Spinal cord (tissue), 10 donors: ENCODE measurements around the gene TNPO2. TPM values are rescaled to one million over a fixed set of nuclear protein-coding genes. Genes with fewer than 3 reads are reported as not detected.
"Not testable (repeated sequence)": the region's sequence is repeated elsewhere in the genome, so short reads cannot be mapped to it uniquely, and the experiment has no call there.

Experiments
- DNase-seq, 6 donors: peaks; one replicate each; pipeline versions ENCODE4 v3.0.0 to v3.0.0-alpha.2; 2013 to 2015; ENCODE audit warnings: low spot score in 6 of 6, low read depth in 4 of 6
- H3K27ac ChIP-seq: one replicate; pipeline ENCODE4 v1.5.1; 2013; ENCODE audit warnings: low read depth, low read length, control low read depth
- H3K27me3 ChIP-seq: one replicate; pipeline ENCODE4 v1.6.1; 2013; ENCODE audit warnings: low read length; ENCODE audit not compliant: control insufficient read depth, insufficient read depth
- H3K36me3 ChIP-seq: one replicate; pipeline ENCODE4 v1.6.1; 2013; ENCODE audit warnings: low read length; ENCODE audit not compliant: control insufficient read depth, insufficient read depth
- H3K4me1 ChIP-seq: one replicate; pipeline ENCODE4 v1.6.1; 2013; ENCODE audit warnings: low read length; ENCODE audit not compliant: control insufficient read depth, insufficient read depth
- H3K4me3 ChIP-seq: one replicate; pipeline ENCODE4 v1.5.1; 2013; ENCODE audit warnings: low read depth, low read length, control low read depth
- H3K9me3 ChIP-seq: one replicate; pipeline ENCODE4 v1.6.1; 2013; ENCODE audit warnings: low read length; ENCODE audit not compliant: control insufficient read depth, insufficient read depth
- WGBS: methylation state at CpG from one replicate; pipeline ENCODE4 v1.1.5; 2013; ENCODE audit warnings: missing lambda C conversion rate; ENCODE audit not compliant: insufficient coverage; 5-methylcytosine and 5-hydroxymethylcytosine counted together
- polyA plus RNA-seq, 2 donors: library from polyadenylated mRNA; unstranded; fragments of 120-200 nt; gene quantifications; one replicate each; pipeline ENCODE4 v1.2.1, GENCODE V29; 2013; ENCODE audit not compliant: insufficient read length in 2 of 2
- total RNA-seq, 2 donors: library from RNA; depleted of rRNA in 1 of 2; stranded (reverse); fragments of 120-200 nt in 1 of 2; fragments of >200 nt in 1 of 2; gene quantifications; one replicate each; pipeline versions ENCODE4 v1.2.3 to v1.2.4, GENCODE V29; 2013 to 2014
- donor health status: healthy.

Gene TNPO2
- total and polyA plus RNA-seq, 4 donors: 40.9 to 155 (median 106) TPM

DNA sequence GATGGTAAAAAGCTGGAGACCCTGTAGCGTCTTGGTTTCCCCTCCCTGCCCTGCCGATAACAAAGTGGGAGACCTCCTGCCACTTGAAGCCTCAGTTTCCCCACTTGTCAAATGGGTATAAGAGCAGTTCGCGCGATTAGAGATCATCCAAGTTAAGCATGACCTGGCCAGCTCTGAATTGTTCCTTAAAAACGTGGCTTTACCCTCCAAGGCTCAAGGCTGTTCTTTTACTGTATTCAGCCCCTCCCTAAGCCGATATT lies 421 bp downstream of the TNPO2 start:
- Histone ChIP-seq H3K36me3 (peaks cover 26% of the 10 kb centered on the region), H3K27me3 (no peaks in the 10 kb centered on the region), H3K4me3 (peak overlapping the region; percentile 75), H3K27ac (peak overlapping the region; percentile 94), H3K4me1 (peaks cover 41% of the 10 kb centered on the region), H3K9me3 (no peaks in the 10 kb centered on the region)
- 0% methylated on average over 5 of the region's 7 CpGs for WGBS
- DNase-seq: peak in 2 of 6 donors; percentile 2 to 18

DNA sequence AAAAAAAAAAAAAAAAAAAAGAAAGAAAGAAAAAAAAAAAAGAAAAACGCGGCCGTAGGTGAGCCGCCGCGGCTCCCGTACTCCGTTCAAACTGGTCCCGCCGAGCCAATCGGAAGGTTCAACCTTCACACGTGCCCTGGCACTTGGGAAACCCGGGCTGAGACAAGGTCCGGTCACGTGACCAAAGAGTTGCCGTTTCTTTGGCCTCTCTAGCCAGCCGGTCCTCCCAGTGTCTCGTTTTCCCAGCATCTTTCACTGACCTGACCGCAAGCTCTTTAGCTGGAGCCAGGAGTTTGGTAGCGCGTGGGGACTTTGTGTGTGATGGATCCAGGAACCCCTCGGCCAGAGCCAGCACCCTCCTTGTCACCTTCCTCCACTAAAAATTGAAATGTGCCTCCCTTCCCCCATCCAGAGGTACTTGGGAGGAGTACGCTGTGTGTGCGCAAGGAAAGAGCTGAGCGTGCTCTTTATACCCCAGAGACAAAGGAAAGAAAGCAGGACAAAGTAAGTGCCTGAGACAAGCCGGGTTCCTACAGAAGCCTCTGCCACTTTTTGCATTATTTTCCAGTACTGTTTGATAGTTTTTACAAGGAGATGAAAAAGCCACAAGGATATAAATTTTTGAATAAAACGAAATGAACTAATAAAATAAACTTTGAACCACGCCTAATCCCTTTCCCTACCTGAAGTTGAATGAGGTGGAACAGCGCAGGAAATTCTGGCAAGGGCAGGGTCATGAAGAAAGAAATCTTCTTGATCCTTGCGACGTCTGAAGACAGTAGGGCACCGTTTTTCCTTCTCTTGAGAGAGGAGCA lies 959 bp downstream of the TNPO2 start:
- H3K36me3 ChIP-seq: peaks cover 26% of the 10 kb centered on the region
- peak; percentile 97 to 100 (median 99) for DNase-seq
- peaks cover 41% of the 10 kb centered on the region for H3K4me1 ChIP-seq
- peak overlapping the region; percentile 94 for H3K27ac ChIP-seq
- peak overlapping the region; percentile 75 for H3K4me3 ChIP-seq
- WGBS: 0% methylated on average over 22 of the region's 32 CpGs
- no peaks in the 10 kb centered on the region for H3K9me3 ChIP-seq
- no peaks in the 10 kb centered on the region for H3K27me3 ChIP-seq

DNA sequence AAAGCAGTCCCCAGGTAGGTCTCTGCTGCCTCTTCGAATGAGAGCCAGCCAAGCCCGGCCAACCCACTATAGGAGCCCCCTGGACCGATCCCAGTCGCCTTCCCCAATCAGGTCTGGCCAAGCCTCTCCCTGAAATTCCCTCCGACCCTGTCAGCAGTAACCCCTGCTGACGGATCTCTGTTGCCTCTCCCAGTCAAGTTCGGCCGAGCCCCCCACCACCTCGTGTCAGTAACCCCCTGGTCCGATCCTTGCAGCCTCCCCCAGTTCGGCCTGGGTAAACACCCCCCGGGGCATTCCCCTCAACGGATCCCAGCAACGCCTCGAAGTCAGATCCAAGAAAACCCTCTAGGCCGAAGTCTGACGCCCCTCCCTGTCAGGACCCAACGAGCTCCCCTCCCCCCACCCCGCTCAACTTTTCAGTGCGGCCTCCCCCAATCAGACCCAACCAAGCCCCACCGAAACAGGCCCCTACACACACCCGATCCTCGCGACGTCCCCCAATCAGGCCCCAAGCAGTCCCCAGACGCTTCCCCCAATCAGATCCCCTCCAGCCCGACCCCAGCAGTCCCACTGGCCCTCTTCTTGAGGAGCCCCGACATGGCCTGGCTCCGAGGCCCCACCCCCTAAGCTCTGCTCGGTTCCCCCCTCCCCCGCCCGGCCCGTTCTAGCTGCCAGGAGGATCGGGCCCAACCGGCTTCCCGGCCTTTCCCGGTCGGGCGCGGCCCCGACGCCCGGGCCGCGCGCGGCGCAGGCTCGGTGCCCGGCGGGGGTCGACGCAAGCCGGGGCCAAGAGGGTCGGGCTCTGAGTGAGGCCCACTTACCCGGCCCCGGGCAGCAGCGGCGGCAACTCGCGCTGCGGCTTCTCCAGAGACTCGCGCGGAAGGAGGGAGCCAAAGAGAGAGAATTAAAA lies 1.8 kb downstream of the TNPO2 start:
- under 1% methylated on average over 56 of the region's 65 CpGs for WGBS
- no peaks in the 10 kb centered on the region for H3K9me3 ChIP-seq
- no peaks in the 10 kb centered on the region for H3K27me3 ChIP-seq
- H3K4me1 ChIP-seq: peaks cover 41% of the 10 kb centered on the region
- peaks cover 31% of the 10 kb centered on the region for H3K36me3 ChIP-seq
- DNase-seq: peak in 2 of 6 donors; percentile 23 to 54
- H3K27ac ChIP-seq: peak overlapping the region; percentile 94
- peak overlapping the region; percentile 75 for H3K4me3 ChIP-seq

DNA sequence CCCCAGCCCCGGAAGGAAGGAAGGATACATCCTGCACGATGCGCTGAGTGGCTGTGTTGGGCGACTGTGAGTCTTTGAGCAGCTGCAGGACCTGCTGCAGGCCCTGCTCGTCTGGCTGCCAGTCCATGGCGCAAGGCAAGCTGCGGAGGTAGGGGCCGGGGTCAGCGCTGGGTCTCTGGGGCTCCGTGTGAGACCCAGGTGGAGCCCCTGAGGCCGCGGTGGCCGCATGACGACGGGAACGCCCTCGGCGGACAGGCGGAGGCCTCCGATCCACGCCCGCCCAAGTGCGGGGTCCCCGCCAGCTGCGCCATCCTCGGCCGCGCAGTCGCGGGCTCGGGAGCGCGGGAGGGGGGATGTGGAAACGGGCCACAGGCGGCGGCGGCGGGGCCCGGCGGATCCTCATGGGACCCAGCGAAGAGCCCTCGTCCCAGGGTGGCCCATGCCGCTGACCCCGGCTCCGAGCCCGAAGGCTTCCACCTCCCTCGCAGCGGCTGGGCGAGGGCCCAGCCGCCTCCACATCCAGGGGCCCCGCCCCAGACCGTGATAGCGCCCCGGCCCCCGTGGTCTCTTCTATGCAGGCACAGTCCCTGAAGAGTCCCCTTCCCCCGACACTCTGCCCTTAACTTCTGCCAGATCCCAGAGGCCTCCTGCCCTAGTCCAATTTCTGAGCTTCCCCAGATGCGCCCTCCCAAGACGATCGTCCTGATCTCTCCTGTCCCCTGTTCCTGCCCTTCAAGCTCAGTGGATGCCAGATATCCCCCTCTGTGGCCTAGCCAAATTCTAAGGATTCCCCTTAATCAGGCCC lies 2.7 kb downstream of the TNPO2 start:
- H3K36me3 ChIP-seq: peaks cover 40% of the 10 kb centered on the region
- peaks cover 41% of the 10 kb centered on the region for H3K4me1 ChIP-seq
- H3K4me3 ChIP-seq: peak overlapping the region; percentile 75
- DNase-seq: peak in 2 of 6 donors; percentile 12 to 33
- 4% methylated on average over 59 of the region's 59 CpGs for WGBS
- H3K27ac ChIP-seq: peak overlapping the region; percentile 94
- H3K27me3 ChIP-seq: no peaks in the 10 kb centered on the region
- H3K9me3 ChIP-seq: no peaks in the 10 kb centered on the region

DNA sequence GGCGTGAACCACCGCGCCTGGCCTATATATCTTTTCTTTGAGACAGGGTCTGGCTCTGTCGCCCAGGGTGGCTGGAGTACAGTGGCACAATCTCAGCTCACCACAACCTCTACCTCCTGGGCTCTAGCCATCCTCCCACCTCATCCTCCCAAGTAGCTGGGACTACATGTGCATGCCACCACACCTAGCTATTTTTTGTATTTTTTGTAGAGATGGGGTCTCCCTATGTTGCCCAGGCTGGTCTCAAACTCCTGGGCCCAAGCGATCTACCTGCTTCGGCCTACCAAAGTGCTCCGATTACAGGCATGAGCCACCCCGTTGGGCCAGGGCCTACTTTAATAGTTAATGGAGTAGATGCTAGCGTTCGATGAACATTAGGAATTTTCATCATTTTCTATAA lies 3.4 kb downstream of the TNPO2 start:
- no peak for DNase-seq
- 95% methylated on average over 4 of the region's 10 CpGs for WGBS
- H3K36me3 ChIP-seq: peaks cover 47% of the 10 kb centered on the region
- H3K4me1 ChIP-seq: peaks cover 41% of the 10 kb centered on the region
- H3K9me3 ChIP-seq: no peaks in the 10 kb centered on the region
- H3K4me3 ChIP-seq: peak overlapping the region; percentile 75
- no peaks in the 10 kb centered on the region for H3K27me3 ChIP-seq
- H3K27ac ChIP-seq: peak overlapping the region; percentile 78

DNA sequence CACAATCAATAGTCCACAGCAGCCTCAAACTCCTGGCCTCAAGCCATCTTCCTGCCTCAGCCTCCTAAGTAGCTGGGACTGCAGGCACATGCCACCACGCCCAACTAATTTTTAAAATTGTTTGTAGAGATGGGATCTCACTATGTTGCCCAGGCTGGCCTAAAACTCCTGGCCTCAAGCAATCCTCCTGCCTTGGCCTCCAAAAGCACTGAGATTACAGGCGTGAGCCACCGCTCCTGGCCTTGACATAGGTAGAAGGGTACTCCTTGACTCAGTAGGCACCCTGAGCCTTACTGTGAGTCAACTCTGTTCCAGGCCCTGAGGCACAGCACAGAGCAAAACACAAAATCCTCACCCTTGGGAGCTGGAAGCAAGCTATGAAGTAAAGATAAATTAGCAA lies 7.8 kb downstream of the TNPO2 start:
- Histone ChIP-seq H3K36me3 (peaks cover 84% of the 10 kb centered on the region), H3K27ac (no peak overlapping the region), H3K27me3 (no peaks in the 10 kb centered on the region), H3K4me1 (peaks cover 15% of the 10 kb centered on the region), H3K9me3 (no peaks in the 10 kb centered on the region), H3K4me3 (no peak overlapping the region)
- no peak for DNase-seq
- 100% methylated on average over 1 of the region's 3 CpGs for WGBS

DNA sequence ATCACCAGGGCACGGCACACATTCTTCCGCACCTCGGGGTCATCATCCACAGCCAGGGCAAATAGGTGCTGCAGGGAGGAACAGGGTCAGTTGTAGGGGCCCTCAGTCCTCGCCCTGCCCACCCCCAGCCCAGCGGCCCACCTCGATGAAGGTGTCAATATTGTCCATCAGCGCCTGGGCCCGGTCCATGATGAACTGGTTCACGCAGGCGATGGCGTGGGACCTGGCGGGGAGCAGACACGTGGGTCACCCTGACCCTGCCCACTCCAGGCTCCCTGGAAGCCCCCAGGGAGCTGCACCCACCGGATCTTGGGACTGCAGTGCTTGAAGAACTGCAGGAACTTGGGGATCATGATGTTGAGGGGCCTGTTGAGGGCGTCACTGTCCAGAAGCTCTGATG lies 8.6 kb downstream of the TNPO2 start:
- DNase-seq: no peak
- no peaks in the 10 kb centered on the region for H3K27me3 ChIP-seq
- peaks cover 6% of the 10 kb centered on the region for H3K4me1 ChIP-seq
- no peak overlapping the region for H3K27ac ChIP-seq
- no peaks in the 10 kb centered on the region for H3K9me3 ChIP-seq
- H3K4me3 ChIP-seq: no peak overlapping the region
- H3K36me3 ChIP-seq: peaks cover 86% of the 10 kb centered on the region
- WGBS: 97% methylated on average over 15 of the region's 15 CpGs

DNA sequence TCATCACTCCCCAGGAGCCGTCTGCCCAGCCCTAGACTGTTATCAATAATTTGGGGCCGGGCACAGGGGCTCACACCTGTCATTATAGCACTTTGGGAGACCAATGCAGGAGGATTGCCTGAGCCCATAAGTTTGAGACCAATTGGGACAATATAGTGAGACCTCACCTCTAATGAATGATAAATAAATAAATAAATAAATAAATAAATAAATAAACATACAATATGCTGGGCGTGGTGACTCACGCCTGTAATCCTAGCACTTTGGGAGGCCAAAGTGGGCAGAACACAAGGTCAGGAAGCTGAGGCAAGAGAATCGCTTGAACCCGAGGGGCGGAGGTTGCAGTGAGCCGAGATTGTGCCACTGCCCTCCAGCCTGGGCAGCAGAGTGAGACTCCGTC lies 10.4 kb downstream of the TNPO2 start:
- not testable (repeated sequence) for H3K4me3 ChIP-seq, H3K9me3 ChIP-seq, DNase-seq, H3K4me1 ChIP-seq, H3K27me3 ChIP-seq, H3K27ac ChIP-seq
- WGBS: 94% methylated on average over 3 of the region's 9 CpGs
- H3K36me3 ChIP-seq: peaks cover 91% of the 10 kb centered on the region

DNA sequence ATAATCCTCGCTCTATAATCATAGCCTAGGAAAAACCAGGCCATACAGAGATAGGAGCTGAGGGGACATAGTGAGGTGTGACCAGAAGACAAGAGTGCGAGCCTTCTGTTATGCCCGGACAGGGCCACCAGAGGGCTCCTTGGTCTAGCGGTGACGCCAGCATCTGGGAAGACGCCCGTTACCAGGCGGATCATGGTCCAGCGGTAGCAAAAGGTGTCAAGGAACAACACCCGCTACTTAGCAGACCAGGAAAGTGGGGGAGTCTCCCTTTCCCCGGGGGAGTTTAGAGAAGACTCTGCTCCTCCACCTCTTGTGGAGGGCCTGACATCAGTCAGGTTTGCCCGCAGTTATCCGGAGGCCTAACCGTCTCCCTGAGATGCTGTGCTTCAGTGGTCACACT lies 11.7 kb downstream of the TNPO2 start:
- not testable (repeated sequence) for H3K27ac ChIP-seq, H3K4me3 ChIP-seq, DNase-seq, H3K27me3 ChIP-seq, H3K9me3 ChIP-seq, H3K4me1 ChIP-seq
- 86% methylated on average over 4 of the region's 14 CpGs for WGBS
- H3K36me3 ChIP-seq: peaks cover 91% of the 10 kb centered on the region
